HG03039 (cell line): ENCODE measurements around the gene FER.
"Not testable (repeated sequence)": the region's sequence is repeated elsewhere in the genome, so short reads cannot be mapped to it uniquely, and the experiment has no call there.

Experiments
- ATAC-seq: cut with Tn5 transposase; IDR thresholded peaks from one replicate; pipeline ENCODE4 v1.9.1; 2021; ENCODE audit warnings: mild to moderate bottlenecking, moderate library complexity; ENCODE audit not compliant: unreplicated experiment

FER gene

DNA sequence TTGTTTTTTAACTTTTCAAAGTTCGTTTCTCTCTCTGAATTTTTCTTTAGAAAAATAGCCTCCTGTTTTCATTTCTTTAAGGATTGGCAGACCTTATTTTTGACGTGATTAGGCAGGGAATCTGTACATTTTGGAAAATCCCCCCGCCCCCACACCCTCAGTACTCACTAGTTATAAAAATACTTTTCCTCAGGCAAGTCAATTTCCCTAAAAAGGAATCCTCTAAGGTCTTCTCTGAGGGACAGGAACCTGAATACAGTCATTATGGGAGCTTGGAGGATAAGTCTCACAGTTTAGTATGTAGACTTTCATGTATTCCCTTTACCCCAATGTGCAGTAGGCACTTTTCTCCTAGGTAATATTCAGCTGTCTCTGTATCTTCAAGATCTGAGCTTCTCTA is 3.9 kb upstream of the FER start:
- no peak for ATAC-seq

- ATAC-seq: no peak
Measured at GRCh38 chr5:108747111-108747773, 455 bp upstream of the FER start.

- peak; percentile 95 for ATAC-seq
Measured at GRCh38 chr5:108748401-108749127, 867 bp downstream of the FER start.

GRCh38 chr5:108749128-108749861 is 1.6 kb downstream of the FER start:
- ATAC-seq: peak; percentile 27

DNA sequence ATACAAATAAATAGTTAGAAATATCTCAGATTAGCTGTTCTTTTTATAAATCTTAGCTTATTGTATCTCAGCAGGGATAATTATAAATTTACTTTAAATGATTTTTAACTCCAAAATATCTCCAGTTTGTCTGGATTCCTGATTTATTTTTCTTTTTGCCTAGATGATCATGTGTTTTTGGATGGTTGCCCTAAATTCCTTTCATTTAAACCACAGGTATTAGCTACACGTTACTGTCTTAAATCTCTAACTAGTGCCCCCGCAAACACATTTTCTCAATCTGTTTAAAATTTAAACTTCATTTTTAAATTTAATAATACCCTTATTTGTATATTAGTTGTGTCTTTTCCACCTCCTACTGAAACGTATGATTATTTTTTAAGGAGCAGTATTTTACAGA is 5.6 kb downstream of the FER start:
- no peak for ATAC-seq

DNA sequence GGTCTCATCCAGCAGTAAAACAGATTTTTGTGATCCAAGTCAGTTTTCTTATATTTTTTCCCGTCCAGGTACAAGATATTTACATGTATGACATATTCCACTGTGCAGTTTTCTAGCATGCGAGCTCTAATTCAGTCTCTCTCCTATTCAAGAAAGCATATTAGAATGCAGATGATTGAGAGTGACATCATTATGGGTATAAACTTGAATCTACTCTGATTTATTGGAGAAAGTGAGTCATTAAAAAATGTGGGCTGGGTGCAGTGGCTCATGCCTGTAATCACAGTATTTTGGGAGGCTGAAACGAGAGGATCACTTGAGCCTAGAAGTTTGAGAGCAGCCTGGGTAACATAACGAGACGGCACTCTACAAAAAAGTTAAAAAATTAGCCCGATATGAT is 6.2 kb downstream of the FER start:
- ATAC-seq: no peak

GRCh38 chr5:108760512-108760911 is 12.8 kb downstream of the FER start:
- ATAC-seq: no peak

DNA sequence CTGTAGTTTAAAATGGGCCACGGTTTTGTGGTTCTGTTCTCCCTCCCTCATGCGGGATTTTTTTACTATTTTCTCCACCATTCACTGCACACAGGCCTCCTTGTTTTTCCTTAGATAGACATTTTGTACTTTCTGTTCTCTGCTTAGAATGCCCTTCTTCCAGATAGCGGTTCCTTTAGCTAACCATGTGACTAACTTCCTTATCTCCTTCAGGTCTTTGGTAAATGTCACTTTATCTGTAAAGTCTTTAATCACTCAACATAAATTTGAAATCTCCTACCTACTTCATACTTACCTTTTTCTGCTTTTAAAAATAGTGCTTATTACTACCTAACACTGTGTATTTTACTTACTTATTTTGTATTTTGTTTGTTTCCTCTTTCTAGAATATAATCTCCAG is 15.0 kb downstream of the FER start:
- ATAC-seq: no peak

- no peak for ATAC-seq
Measured at GRCh38 chr5:108763222-108763916, 15.7 kb downstream of the FER start.

DNA sequence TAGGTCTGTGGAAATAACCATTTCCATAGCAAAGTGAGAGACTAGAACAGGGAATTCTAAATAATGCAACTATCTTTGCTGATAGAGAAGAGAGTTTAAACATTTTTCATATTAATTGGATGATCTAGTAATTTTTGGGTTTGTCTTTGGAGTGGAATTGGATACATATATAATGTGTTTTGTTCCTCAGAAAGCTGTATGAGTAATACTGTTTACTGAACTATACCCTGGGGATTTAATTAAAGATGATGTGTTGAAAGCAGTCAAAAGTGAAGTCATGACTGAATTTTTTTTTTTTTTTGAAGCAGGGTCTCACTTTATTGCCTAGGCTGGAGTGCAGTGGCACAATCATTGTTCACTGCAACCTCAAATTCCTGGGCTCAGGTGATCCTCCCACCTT is 17.9 kb downstream of the FER start:
- ATAC-seq: no peak

GRCh38 chr5:108766916-108767315 is 19.2 kb downstream of the FER start:
- not testable (repeated sequence) for ATAC-seq

DNA sequence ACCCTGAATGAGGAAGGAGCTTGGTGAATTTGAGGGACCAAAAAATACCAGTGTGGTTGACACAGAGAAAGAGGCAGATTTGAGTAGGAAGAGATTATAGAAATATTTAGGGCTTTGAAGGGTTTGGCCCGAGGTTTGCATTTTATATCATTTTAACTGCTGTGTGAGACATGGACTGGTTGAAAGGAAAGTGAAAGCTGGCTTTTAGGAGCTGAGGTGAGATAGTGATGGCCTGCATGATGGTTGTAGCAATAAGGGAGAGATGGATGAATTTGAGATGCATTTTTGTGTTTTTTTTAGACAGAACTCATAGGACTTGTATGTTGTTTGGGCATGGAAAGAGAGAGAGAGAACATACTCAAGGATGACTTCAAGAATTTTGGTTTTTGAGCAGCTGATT is 21.7 kb downstream of the FER start:
- no peak for ATAC-seq

- no peak for ATAC-seq
Measured at GRCh38 chr5:108772626-108773025, 24.9 kb downstream of the FER start.

DNA sequence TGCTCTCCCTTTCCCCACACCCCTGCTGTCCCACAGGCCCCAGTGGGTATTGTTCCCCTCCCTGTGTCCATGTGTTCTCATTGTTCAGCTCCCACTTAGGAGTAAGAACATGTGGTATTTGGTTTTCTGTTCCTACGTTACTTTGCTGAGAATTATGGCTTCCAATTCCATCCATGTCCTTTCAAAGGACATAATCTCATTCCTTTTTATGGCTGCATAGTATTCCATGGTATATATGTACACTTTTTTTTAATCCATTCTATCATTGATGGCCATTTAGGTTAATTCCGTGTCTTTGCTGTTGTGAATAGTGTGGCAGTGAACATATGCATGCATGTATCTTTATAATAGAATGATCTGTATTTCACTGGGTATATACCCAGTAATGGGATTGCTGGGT is 25.6 kb downstream of the FER start:
- no peak for ATAC-seq

GRCh38 chr5:108774079-108774478 is 26.4 kb downstream of the FER start:
- ATAC-seq: not testable (repeated sequence)

- not testable (repeated sequence) for ATAC-seq
Measured at GRCh38 chr5:108777582-108777981, 29.9 kb downstream of the FER start.

DNA sequence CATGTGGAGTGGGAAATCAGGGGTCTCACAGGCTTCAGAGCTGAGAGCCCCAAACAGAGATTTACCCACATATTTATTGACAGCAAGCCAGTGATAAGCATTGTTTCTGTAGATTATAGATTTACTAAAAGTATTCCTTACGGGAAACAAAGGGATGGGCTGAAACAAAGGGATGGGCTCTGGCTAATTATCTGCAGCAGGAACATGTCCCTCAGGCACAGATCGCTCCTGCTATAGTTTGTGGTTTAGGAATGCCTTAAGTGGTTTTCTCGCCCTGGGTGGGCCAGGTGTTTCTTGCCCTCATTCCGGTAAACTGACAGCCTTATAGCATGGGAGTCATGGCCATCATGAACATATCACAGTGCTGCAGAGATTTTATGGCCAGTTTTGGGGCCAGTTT is 36.9 kb downstream of the FER start:
- not testable (repeated sequence) for ATAC-seq

GRCh38 chr5:108786806-108787483 is 39.2 kb downstream of the FER start:
- no peak for ATAC-seq

GRCh38 chr5:108788142-108788541 is 40.4 kb downstream of the FER start:
- no peak for ATAC-seq

DNA sequence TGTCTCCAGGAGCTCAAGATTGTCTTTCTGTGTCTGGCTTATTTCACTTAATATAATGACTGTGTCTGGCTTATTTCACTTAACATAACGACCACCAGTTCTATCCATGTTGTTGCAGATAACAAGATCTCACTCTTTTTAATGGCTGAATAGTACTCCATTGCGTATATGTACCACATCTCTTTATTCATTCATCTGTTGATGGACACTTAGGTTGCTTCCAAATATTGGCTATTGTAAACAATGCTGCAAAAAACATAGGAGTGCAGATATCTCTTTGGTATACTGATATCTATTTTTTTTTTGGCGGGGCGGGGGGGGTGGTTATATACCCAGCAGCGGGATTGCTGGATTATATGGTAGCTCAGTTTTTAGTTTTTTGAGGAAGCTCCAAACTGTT is 45.5 kb downstream of the FER start:
- no peak for ATAC-seq

GRCh38 chr5:108794349-108794748 is 46.7 kb downstream of the FER start:
- not testable (repeated sequence) for ATAC-seq
